HG02973 (cell line): ENCODE results near the gene CD58.

Source experiments
- ATAC-seq: cut with Tn5 transposase; IDR thresholded peaks from one replicate; pipeline ENCODE4 v1.9.1; 2021; ENCODE audit warnings: moderate library complexity; ENCODE audit not compliant: unreplicated experiment

CD58 gene

GRCh38 chr1:116476321-116476720, 94.5 kb downstream of the CD58 start:
- ATAC-seq = no peak

DNA sequence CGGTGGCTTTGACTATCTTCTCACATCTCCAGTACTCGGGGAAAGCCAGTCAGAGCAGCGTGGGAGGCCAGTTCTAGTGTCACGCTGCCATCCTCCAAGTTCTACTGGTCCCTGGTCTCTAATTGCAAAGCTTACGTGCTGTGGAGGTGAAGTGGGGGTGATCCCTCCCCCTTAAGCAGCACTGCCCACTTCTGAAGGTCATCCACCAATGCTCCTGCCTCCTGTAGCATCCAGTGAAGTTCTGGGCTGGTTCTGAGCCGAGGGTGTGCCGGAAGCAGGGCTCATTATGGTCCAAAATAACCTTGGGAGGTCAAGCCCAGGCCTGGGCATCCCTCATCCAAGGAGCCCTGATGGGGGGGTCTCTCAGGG, 95.0 kb downstream of the CD58 start:
- ATAC-seq = no peak

GRCh38 chr1:116474921-116475849, 95.6 kb downstream of the CD58 start:
- no peak for ATAC-seq

DNA sequence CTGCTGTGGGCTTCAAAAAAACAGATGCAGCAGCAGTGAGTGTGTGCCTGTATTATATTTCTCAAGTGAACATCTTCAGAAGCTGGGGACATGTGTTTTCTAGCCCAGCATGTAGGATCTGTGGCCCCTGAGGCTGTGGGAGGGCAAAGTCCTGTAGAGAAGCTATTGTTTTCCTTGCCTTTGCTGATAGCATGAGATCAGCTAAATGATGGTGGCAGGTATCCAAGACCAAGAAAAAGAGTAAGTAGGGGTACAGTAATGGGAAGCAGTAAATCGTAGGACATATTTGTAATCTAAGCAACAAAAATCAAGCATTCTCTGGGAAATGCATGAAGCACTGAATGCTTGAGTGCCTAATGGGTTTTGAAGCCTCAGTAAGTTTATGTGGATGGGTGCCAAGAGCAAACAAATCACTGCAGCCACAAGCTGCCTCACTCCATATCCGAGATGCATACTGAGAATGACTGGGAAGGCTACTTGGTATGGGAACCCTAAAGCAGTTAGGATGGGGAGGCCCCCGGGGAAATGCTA, 98.3 kb downstream of the CD58 start:
- ATAC-seq = no peak

DNA sequence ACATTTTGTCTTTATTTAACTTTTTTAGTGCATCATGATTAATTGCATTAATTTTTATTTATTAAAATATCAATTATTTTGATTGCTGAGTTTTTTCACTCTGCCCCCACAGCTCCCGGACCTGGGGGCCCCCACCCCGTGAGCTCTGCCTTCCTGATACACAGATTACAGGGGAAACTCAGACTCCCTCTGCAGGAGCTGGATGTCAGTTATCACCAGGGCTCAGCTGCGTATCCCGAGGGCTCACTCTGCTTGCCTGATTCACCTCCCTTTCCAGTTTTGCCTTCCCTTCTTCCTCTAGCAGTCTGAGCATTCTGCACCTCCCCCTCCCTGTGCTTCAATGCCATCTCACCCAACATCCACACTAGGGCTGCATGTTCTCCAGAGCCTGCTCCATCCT, 99.6 kb downstream of the CD58 start:
- ATAC-seq = no peak

DNA sequence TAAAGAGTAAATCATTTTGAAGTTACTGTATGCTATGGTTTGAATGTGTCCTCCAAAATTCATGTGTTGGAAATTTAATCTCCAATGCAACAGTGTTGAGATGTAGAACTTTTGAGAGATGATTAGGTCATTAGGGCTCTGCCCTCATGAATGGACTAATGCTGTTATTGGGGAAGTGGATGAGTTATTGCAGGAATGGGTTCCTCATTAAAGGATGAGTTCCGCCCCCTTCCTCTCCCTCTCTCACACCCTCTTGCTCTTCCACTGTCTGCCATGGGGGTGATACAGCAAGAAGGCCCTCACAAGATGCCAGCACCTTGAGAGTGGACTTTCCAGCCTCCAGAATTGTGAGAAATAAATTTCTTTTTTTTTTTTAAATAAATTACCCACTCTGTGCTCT, 100.2 kb downstream of the CD58 start:
- no peak for ATAC-seq

- no peak for ATAC-seq
Measured at GRCh38 chr1:116466810-116467557, 103.8 kb downstream of the CD58 start.

GRCh38 chr1:116465845-116466685, 104.8 kb downstream of the CD58 start:
- no peak for ATAC-seq

GRCh38 chr1:116465477-116465844, 105.4 kb downstream of the CD58 start:
- ATAC-seq = no peak
